Glomerular visceral epithelial cell (primary cell): ENCODE measurements around the gene PSMD9.
"Not testable (repeated sequence)": the region's sequence is repeated elsewhere in the genome, so short reads cannot be mapped to it uniquely, and the experiment has no call there.

Experiments
- DNase-seq: peaks from one replicate; pipeline ENCODE4 v3.0.0-alpha.2; 2016; ENCODE audit errors: extremely low spot score

Gene PSMD9

DNA sequence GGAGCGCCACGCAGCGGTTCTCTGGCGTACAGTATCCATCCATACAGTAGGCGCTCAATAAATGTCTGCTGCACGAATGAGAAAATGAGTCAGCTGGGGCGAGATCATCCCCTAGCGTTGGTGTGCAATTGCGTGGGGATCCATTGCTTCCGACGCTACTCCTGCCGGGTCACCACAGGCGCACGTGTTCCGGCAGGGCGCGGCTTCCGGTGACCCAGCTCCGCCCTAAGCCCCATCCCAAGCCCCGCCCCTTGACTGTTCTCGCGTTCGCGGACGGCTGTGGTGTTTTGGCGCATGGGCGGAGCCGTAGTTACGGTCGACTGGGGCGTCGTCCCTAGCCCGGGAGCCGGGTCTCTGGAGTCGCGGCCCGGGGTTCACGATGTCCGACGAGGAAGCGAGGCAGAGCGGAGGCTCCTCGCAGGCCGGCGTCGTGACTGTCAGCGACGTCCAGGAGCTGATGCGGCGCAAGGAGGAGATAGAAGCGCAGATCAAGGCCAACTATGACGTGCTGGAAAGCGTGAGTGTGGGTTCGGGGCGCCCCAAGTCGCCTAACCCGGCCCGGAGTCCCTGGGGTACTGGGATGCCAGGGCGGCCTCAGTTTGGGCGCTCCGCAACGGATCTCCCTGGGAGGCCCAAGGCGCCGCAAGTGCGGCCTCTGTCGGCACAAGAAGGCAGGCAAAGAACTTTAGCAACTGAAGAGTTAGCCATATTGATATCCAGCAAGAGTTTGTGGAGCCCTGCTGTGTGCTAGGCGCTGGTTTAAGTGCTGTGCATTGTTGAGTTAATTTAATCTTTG, at the start of gene PSMD9:
Gene PSMD9 (plus strand): TSS at position 313 of the 796 bp plus-strand sequence. CDS start 67 bp downstream, at position 380.
- peak; percentile 96 for DNase-seq

- DNase-seq: peak; percentile 51
Measured at GRCh38 chr12:121839106-121839992, 49.2 kb upstream of the PSMD9 start.

- no peak for DNase-seq
Measured at GRCh38 chr12:121839993-121840761, 48.4 kb upstream of the PSMD9 start.

DNA sequence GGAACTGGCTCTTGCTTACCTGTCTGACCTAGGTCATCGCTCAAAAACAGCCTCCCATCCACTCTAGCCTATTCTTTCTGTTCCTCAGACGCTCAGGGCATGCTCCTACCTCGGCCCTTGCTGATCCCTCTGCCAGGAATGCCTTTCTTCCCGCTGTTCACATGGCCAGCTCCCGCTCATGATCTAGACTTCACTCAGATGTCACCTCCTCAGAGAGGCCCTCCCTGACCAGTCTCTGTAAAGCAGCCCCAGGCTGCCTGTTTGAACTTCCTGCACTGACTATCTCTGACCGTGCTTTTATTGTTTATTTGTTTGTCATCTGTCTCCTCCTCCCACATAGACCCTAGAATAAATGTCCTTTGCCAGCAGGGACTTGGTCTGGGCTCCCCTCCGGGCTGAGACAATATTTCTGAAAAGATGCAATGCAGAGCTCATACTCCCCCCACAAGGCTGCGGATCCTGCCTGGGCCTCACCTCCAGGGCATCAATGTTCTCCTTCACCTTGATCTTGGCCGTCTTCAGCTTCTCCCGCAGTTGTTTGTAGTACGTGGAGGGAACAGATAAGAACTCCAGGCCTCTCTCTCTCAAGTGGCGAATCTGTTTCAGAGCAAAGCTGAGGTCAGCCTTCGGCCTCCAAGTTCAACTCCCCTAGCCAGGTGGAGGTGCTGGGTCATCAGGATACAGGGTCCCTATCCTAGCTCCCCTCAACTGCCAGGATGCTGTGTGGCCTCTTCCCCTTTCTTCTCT, 45.2 kb upstream of the PSMD9 start:
- DNase-seq: no peak

- no peak for DNase-seq
Measured at GRCh38 chr12:121845701-121846100, 42.9 kb upstream of the PSMD9 start.

- no peak for DNase-seq
Measured at GRCh38 chr12:121849211-121849610, 39.4 kb upstream of the PSMD9 start.

GRCh38 chr12:121849665-121850064, 38.9 kb upstream of the PSMD9 start:
- DNase-seq: no peak

GRCh38 chr12:121852392-121852791, 36.2 kb upstream of the PSMD9 start:
- DNase-seq: not testable (repeated sequence)

DNA sequence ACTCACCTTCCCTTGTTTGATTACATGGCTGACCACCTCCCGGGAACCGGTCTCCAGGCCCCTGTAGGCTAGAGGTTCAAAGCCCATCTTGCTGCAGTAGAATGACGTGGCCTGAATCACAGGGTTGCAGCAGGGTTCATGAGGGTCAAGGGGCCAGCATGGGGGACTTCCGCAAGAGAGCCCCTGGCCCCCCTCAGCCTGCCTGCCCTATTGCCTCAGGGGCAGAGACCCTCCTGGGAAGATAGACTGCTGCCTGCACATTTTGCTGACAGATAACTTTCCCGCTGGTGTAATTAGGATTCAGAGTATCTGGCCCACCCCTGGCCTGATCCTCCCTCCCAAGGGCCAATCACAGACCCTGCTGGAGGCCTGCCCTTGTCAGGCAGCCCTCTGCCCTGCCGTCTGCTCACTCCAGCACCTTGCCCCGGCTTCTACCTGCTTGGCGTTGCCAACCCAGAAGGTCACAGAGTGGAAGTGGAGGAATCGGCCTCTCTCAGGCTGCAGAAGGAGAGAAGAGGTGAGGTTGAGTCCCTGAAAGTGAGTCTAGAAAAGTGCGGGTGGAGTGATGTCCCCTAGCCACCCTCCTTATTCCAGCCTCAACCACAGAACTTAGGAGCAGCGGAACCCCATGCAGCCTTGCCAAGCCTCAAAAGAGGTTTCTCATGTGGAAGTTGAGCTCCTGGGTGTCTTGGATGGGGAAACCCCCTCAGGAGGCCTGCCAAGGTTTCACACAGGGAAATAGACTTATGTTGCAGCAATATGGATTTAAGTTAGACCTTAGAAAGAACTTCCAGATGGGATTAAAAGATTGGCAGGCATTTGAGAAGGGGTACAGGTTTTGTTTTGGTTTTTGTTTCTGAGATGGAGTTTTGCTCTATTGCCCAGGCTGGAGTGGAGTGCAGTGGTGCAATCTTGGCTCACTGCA, 31.0 kb upstream of the PSMD9 start:
- DNase-seq: peak; percentile 22

DNA sequence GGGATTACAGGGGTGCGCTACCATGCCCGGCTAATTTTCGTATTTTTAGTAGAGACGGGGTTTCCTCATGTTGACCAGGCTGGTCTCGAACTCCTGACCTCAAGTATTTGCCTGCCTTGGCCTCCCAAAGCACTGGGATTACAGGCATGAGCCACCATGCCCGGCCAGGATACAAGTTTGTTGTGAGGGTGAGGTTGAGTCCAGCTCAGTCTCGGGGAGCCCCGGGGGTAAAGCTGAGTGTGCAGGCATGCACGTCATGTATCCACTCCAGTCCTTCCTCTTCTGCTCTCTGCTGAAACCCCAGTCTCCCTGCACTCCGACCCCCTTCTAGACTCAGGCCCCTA, 30.3 kb upstream of the PSMD9 start:
- no peak for DNase-seq

- peak; percentile 67 for DNase-seq
Measured at GRCh38 chr12:121858662-121859572, 29.7 kb upstream of the PSMD9 start, which contains the start of gene HPD. Gene HPD (minus strand): TSS chr12:121858859. CDS start chr12:121858823, 36 bp downstream.

DNA sequence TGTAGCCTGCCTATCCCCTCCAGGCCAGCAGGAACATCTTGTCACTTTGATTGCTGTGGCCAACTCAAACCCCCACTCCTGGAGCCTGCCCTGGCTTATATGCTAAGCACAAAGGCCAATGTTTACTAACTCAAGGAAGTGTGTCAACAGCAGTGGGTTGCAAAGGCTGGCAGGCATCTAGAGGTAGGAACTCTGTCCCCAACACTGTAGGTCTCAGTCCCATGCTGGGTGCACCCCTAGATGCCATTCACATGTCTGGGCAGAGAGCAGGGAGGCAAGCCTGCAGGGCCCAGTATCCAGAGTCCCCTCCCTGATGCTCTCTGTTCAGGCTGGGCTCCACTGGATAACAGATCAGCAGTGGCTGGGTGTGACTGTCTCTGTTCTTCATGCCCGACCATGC, 28.3 kb upstream of the PSMD9 start:
- DNase-seq: no peak

- not testable (repeated sequence) for DNase-seq
Measured at GRCh38 chr12:121860699-121861098, 27.9 kb upstream of the PSMD9 start.

- no peak for DNase-seq
Measured at GRCh38 chr12:121861636-121862254, 26.8 kb upstream of the PSMD9 start.

- DNase-seq: no peak
Measured at GRCh38 chr12:121866331-121866730, 22.3 kb upstream of the PSMD9 start.

GRCh38 chr12:121869229-121869628, 19.4 kb upstream of the PSMD9 start:
- not testable (repeated sequence) for DNase-seq

DNA sequence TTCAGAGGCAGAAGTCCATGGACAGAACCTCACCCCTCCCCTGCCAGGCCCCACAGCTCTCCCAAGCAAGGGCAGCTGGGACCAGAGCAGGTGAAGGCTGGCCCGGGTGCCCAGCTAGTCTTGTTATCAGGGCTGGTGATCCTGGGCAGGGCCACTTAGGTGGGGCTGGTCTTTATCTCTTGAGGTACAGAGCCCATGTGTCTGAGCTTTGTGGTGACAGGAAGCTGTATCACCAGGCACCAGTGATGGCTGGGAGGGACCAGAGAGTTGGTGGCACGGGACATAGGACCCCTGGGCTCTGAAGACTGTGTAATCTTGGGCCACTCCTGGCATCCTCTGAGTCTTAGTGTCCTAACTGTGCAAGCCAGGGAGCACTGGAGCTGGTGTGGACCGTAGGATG, 17.1 kb upstream of the PSMD9 start:
- no peak for DNase-seq

DNA sequence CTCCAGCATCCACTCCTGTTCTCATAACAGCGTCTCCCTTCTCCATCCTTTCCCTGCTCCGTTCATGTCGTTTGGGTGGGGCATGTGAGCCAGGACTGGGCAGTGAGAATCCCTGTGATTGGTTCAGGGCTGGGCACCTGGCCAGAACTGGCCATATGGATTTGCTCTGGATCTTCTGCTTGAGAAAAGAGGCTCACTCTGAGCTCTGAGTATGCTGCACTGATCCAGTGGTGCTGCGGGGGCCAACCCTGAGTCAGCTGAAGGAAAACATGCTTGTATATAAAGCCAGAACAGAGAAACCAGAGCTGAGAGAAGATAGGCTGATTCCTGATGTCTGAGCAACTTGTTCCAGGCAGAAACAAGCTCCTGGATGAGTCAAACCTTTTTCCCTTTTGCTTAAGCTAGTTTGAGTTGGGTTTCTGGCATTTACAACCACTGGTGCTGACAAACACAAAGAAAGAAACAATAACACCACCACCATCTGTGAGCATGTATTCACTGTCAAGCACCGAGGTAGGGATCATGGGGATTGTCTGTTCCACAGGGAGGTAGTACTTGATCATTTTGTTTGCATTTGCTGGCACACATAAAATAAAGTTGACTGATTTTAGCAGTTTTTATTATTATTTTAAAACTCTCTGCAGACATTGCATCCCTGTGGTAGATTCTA, 15.9 kb upstream of the PSMD9 start:
- peak; percentile 28 for DNase-seq
